ENCODE measurements around the gene SLC43A3. TPM values are rescaled to one million over a fixed set of nuclear protein-coding genes. Genes with fewer than 3 reads are reported as not detected.

The SLC43A3 gene
- total and polyA plus RNA-seq, 9 donors = 19.9 to 43.5 (median 28.4) TPM

GRCh38 chr11:57429946-57430345 is 3.0 kb upstream of the SLC43A3 start:
- Histone ChIP-seq H3K4me1 (ENCODE audit: control insufficient read depth, insufficient read depth, low read length) (peaks cover 40% of the 10 kb centered on the region), H3K36me3 (ENCODE audit: control insufficient read depth, insufficient read depth, low read length) (no peaks in the 10 kb centered on the region), H3K27ac (ENCODE audit: low read length) (no peak overlapping the region), H3K27me3 (ENCODE audit: control insufficient read depth, insufficient read depth, low read length) (no peaks in the 10 kb centered on the region), H3K4me3 (ENCODE audit: low read length) (no peak overlapping the region), H3K9me3 (replicated peaks; ENCODE audit: control insufficient read depth, low read depth, low read length) (no peaks in the 10 kb centered on the region)
- no CpG with 5 or more reads among the region's 4 CpGs for WGBS (ENCODE audit: insufficient coverage)
- no peak for DNase-seq

- H3K27ac ChIP-seq (ENCODE audit: low read length) = no peak overlapping the region
Observed at GRCh38 chr11:57428643-57429042, 1.7 kb upstream of the SLC43A3 start.

GRCh38 chr11:57427727-57428082 is 784 bp upstream of the SLC43A3 start:
- peak; percentile 98 for DNase-seq
- peaks cover 12% of the 10 kb centered on the region for H3K36me3 ChIP-seq (ENCODE audit: control insufficient read depth, insufficient read depth, low read length)
- H3K4me3 ChIP-seq (ENCODE audit: low read length) = no peak overlapping the region
- H3K9me3 ChIP-seq (replicated peaks; ENCODE audit: control insufficient read depth, low read depth, low read length) = no peaks in the 10 kb centered on the region
- H3K4me1 ChIP-seq (ENCODE audit: control insufficient read depth, insufficient read depth, low read length) = peaks cover 52% of the 10 kb centered on the region
- peak overlapping the region; percentile 99 for H3K27ac ChIP-seq (ENCODE audit: low read length)
- WGBS (ENCODE audit: insufficient coverage) = 4% methylated on average over 6 of the region's 8 CpGs
- H3K27me3 ChIP-seq (ENCODE audit: control insufficient read depth, insufficient read depth, low read length) = no peaks in the 10 kb centered on the region

More at GRCh38 chr11:57428643-57429042, 1.7 kb upstream of the SLC43A3 start:
- DNase-seq = no peak
- no peaks in the 10 kb centered on the region for H3K9me3 ChIP-seq (replicated peaks; ENCODE audit: control insufficient read depth, low read depth, low read length)
- H3K27me3 ChIP-seq (ENCODE audit: control insufficient read depth, insufficient read depth, low read length) = no peaks in the 10 kb centered on the region
- H3K4me3 ChIP-seq (ENCODE audit: low read length) = no peak overlapping the region
- WGBS (ENCODE audit: insufficient coverage) = 76% methylated on average over 4 of the region's 5 CpGs
- H3K36me3 ChIP-seq (ENCODE audit: control insufficient read depth, insufficient read depth, low read length) = peaks cover 10% of the 10 kb centered on the region
- peaks cover 52% of the 10 kb centered on the region for H3K4me1 ChIP-seq (ENCODE audit: control insufficient read depth, insufficient read depth, low read length)

GRCh38 chr11:57426439-57426928 is 437 bp downstream of the SLC43A3 start:
- H3K4me3 ChIP-seq (ENCODE audit: low read length) = peak overlapping the region; percentile 58
- 0% methylated on average over 9 of the region's 16 CpGs for WGBS (ENCODE audit: insufficient coverage)
- no peaks in the 10 kb centered on the region for H3K9me3 ChIP-seq (replicated peaks; ENCODE audit: control insufficient read depth, low read depth, low read length)
- H3K27me3 ChIP-seq (ENCODE audit: control insufficient read depth, insufficient read depth, low read length) = no peaks in the 10 kb centered on the region
- peaks cover 15% of the 10 kb centered on the region for H3K36me3 ChIP-seq (ENCODE audit: control insufficient read depth, insufficient read depth, low read length)
- peaks cover 43% of the 10 kb centered on the region for H3K4me1 ChIP-seq (ENCODE audit: control insufficient read depth, insufficient read depth, low read length)
- H3K27ac ChIP-seq (ENCODE audit: low read length) = peak overlapping the region; percentile 99
- DNase-seq = peak; percentile 62

- peak; percentile 92 for DNase-seq
- H3K9me3 ChIP-seq (replicated peaks; ENCODE audit: control insufficient read depth, low read depth, low read length) = no peaks in the 10 kb centered on the region
- 33% methylated on average over 9 of the region's 15 CpGs for WGBS (ENCODE audit: insufficient coverage)
- H3K4me3 ChIP-seq (ENCODE audit: low read length) = peak overlapping the region; percentile 58
- peaks cover 43% of the 10 kb centered on the region for H3K4me1 ChIP-seq (ENCODE audit: control insufficient read depth, insufficient read depth, low read length)
- H3K27me3 ChIP-seq (ENCODE audit: control insufficient read depth, insufficient read depth, low read length) = no peaks in the 10 kb centered on the region
- H3K36me3 ChIP-seq (ENCODE audit: control insufficient read depth, insufficient read depth, low read length) = peaks cover 20% of the 10 kb centered on the region
- peak overlapping the region; percentile 99 for H3K27ac ChIP-seq (ENCODE audit: low read length)
Observed at GRCh38 chr11:57425565-57426438, 1.1 kb downstream of the SLC43A3 start.

- H3K27ac ChIP-seq (ENCODE audit: low read length) = peak overlapping the region; percentile 99
- peaks cover 28% of the 10 kb centered on the region for H3K36me3 ChIP-seq (ENCODE audit: control insufficient read depth, insufficient read depth, low read length)
- 37% methylated on average over 9 of the region's 15 CpGs for WGBS (ENCODE audit: insufficient coverage)
- H3K9me3 ChIP-seq (replicated peaks; ENCODE audit: control insufficient read depth, low read depth, low read length) = no peaks in the 10 kb centered on the region
- peak; percentile 82 for DNase-seq
- no peaks in the 10 kb centered on the region for H3K27me3 ChIP-seq (ENCODE audit: control insufficient read depth, insufficient read depth, low read length)
- peaks cover 43% of the 10 kb centered on the region for H3K4me1 ChIP-seq (ENCODE audit: control insufficient read depth, insufficient read depth, low read length)
- H3K4me3 ChIP-seq (ENCODE audit: low read length) = peak overlapping the region; percentile 11
Observed at GRCh38 chr11:57424792-57425564, 1.9 kb downstream of the SLC43A3 start.

- peak overlapping the region; percentile 11 for H3K4me3 ChIP-seq (ENCODE audit: low read length)
- WGBS (ENCODE audit: insufficient coverage) = 71% methylated on average over 5 of the region's 9 CpGs
- peaks cover 33% of the 10 kb centered on the region for H3K36me3 ChIP-seq (ENCODE audit: control insufficient read depth, insufficient read depth, low read length)
- H3K27ac ChIP-seq (ENCODE audit: low read length) = peak overlapping the region; percentile 99
- no peaks in the 10 kb centered on the region for H3K9me3 ChIP-seq (replicated peaks; ENCODE audit: control insufficient read depth, low read depth, low read length)
- peak; percentile 27 for DNase-seq
- no peaks in the 10 kb centered on the region for H3K27me3 ChIP-seq (ENCODE audit: control insufficient read depth, insufficient read depth, low read length)
- H3K4me1 ChIP-seq (ENCODE audit: control insufficient read depth, insufficient read depth, low read length) = peaks cover 43% of the 10 kb centered on the region
Observed at GRCh38 chr11:57424137-57424791, 2.7 kb downstream of the SLC43A3 start.

- H3K4me3 ChIP-seq (ENCODE audit: low read length) = no peak overlapping the region
- 83% methylated on average over 1 of the region's 4 CpGs for WGBS (ENCODE audit: insufficient coverage)
- H3K4me1 ChIP-seq (ENCODE audit: control insufficient read depth, insufficient read depth, low read length) = peaks cover 37% of the 10 kb centered on the region
- DNase-seq = no peak
- H3K27ac ChIP-seq (ENCODE audit: low read length) = no peak overlapping the region
- peaks cover 48% of the 10 kb centered on the region for H3K36me3 ChIP-seq (ENCODE audit: control insufficient read depth, insufficient read depth, low read length)
- H3K9me3 ChIP-seq (replicated peaks; ENCODE audit: control insufficient read depth, low read depth, low read length) = no peaks in the 10 kb centered on the region
- H3K27me3 ChIP-seq (ENCODE audit: control insufficient read depth, insufficient read depth, low read length) = no peaks in the 10 kb centered on the region
Observed at GRCh38 chr11:57422669-57423068, 4.3 kb downstream of the SLC43A3 start.

GRCh38 chr11:57421805-57422204 is 5.1 kb downstream of the SLC43A3 start:
- Histone ChIP-seq H3K4me3 (ENCODE audit: low read length) (no peak overlapping the region), H3K9me3 (replicated peaks; ENCODE audit: control insufficient read depth, low read depth, low read length) (no peaks in the 10 kb centered on the region), H3K4me1 (ENCODE audit: control insufficient read depth, insufficient read depth, low read length) (peaks cover 31% of the 10 kb centered on the region), H3K36me3 (ENCODE audit: control insufficient read depth, insufficient read depth, low read length) (peaks cover 57% of the 10 kb centered on the region), H3K27me3 (ENCODE audit: control insufficient read depth, insufficient read depth, low read length) (no peaks in the 10 kb centered on the region), H3K27ac (ENCODE audit: low read length) (no peak overlapping the region)
- DNase-seq = no peak

- WGBS (ENCODE audit: insufficient coverage) = 89% methylated on average over 1 of the region's 4 CpGs
- Histone ChIP-seq H3K4me1 (ENCODE audit: control insufficient read depth, insufficient read depth, low read length) (peaks cover 24% of the 10 kb centered on the region), H3K36me3 (ENCODE audit: control insufficient read depth, insufficient read depth, low read length) (peaks cover 64% of the 10 kb centered on the region), H3K9me3 (replicated peaks; ENCODE audit: control insufficient read depth, low read depth, low read length) (no peaks in the 10 kb centered on the region), H3K4me3 (ENCODE audit: low read length) (no peak overlapping the region), H3K27me3 (ENCODE audit: control insufficient read depth, insufficient read depth, low read length) (no peaks in the 10 kb centered on the region), H3K27ac (ENCODE audit: low read length) (no peak overlapping the region)
- no peak for DNase-seq
Observed at GRCh38 chr11:57421066-57421465, 5.9 kb downstream of the SLC43A3 start.

Data from muscle of leg (tissue), 11 donors.